ENCODE data around the gene PLCB4. TPM values are rescaled to one million over a fixed set of nuclear protein-coding genes. Genes with fewer than 3 reads are reported as not detected.

PLCB4 gene
- total RNA-seq, 1 donor from 2014 or later, result 53.3 TPM

DNA sequence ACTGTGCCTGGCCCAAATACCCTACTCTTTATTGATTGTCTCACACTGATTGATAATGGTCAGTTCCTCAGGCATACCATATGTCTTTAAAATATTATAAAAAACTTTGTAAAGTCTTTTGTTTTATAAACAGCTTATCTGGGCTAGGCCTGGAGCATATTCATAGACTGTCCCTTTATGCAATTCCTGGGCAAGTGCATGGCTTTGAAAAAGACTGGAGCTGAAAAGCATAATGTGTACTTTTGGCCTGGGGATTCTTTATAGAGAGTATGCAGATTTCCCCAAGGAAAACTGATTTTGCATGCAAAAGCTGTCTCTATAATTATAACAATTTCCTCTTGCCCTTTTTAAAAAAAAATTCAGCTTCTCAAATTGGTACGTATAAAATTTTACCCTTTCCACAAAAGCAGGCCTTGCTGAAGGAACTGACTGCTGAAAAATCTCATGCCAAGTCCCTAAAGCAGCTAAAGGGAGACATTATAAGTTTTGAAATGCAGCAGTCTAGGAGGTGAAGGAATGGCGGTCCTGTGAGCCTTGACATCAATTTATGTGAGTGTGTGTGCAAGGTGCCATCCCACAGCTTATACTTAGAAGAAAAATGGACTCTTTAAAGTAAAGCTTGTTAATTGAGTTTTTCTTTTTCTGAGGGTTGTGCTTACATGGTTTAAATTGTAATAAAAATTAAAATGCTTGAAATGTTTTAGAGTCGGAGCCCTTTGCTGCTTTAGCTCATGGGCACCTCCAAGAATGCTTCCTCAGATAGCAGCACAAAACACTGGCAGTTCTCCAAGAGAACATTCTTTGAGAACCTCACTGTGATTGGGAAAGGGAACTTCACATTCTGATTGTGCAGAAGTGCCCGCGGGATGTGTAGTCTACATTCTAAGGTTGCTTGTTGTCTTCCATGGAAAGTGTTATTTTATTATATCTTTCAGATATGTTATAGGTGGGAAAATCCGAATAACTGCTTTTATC lies 43.9 kb downstream of the PLCB4 start:
- peaks cover 4% of the 10 kb centered on the region for H3K36me3 Mint-ChIP-seq (ENCODE audit: low read depth)
- TF ChIP-seq, protein P1, sequence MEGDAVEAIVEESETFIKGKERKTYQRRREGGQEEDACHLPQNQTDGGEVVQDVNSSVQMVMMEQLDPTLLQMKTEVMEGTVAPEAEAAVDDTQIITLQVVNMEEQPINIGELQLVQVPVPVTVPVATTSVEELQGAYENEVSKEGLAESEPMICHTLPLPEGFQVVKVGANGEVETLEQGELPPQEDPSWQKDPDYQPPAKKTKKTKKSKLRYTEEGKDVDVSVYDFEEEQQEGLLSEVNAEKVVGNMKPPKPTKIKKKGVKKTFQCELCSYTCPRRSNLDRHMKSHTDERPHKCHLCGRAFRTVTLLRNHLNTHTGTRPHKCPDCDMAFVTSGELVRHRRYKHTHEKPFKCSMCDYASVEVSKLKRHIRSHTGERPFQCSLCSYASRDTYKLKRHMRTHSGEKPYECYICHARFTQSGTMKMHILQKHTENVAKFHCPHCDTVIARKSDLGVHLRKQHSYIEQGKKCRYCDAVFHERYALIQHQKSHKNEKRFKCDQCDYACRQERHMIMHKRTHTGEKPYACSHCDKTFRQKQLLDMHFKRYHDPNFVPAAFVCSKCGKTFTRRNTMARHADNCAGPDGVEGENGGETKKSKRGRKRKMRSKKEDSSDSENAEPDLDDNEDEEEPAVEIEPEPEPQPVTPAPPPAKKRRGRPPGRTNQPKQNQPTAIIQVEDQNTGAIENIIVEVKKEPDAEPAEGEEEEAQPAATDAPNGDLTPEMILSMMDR (conservative IDR thresholded peaks at IDR 0.05), result no peak
- no peak for DNase-seq (ENCODE audit: low read depth, low spot score)
- H3K27ac Mint-ChIP-seq (ENCODE audit: unreplicated experiment), result no peak overlapping the region
- no peaks in the 10 kb centered on the region for H3K27me3 Mint-ChIP-seq (ENCODE audit: low read depth)
- H3K4me3 Mint-ChIP-seq, result no peak overlapping the region
- H3K9me3 Mint-ChIP-seq, result no peaks in the 10 kb centered on the region
- H3K4me1 Mint-ChIP-seq, result peaks cover 17% of the 10 kb centered on the region

- Mint-ChIP-seq H3K27ac (ENCODE audit: unreplicated experiment) (no peak overlapping the region), H3K27me3 (ENCODE audit: low read depth) (no peaks in the 10 kb centered on the region), H3K4me3 (no peak overlapping the region), H3K4me1 (peaks cover 17% of the 10 kb centered on the region), H3K36me3 (ENCODE audit: low read depth) (peaks cover 4% of the 10 kb centered on the region), H3K9me3 (no peaks in the 10 kb centered on the region)
- DNase-seq (ENCODE audit: low read depth, low spot score), result no peak
- TF ChIP-seq, protein P1 (conservative IDR thresholded peaks at IDR 0.05), result no peak
Measured at GRCh38 chr20:9114709-9115108, 45.8 kb downstream of the PLCB4 start.

- TF ChIP-seq, protein P1 (conservative IDR thresholded peaks at IDR 0.05), result no peak
- no peak for DNase-seq (ENCODE audit: low read depth, low spot score)
- no peaks in the 10 kb centered on the region for H3K9me3 Mint-ChIP-seq
- H3K27ac Mint-ChIP-seq (ENCODE audit: unreplicated experiment), result no peak overlapping the region
- no peaks in the 10 kb centered on the region for H3K27me3 Mint-ChIP-seq (ENCODE audit: low read depth)
- peaks cover 4% of the 10 kb centered on the region for H3K36me3 Mint-ChIP-seq (ENCODE audit: low read depth)
- H3K4me3 Mint-ChIP-seq, result no peak overlapping the region
- H3K4me1 Mint-ChIP-seq, result peaks cover 23% of the 10 kb centered on the region
Measured at GRCh38 chr20:9117548-9117947, 48.7 kb downstream of the PLCB4 start.

DNA sequence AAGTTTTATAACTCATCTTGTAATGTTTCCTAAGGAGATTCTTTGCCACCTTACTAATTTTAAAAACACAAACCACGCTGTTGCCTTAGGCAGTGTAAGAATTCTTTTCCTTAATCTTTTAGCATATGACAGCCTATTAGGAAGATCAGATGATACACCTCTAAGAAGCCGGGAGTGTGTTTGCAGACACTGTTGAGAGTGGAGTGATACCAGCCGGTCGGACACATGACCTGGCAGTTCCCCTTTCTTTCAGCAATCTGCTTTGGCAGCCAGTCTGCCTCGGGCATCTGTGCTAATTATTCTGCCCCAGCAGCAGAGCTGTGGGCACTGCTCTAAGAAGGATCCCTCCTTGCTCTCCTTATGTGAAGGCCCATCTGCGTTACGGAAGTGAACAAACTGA lies 50.9 kb downstream of the PLCB4 start:
- Mint-ChIP-seq H3K27ac (ENCODE audit: unreplicated experiment) (no peak overlapping the region), H3K27me3 (ENCODE audit: low read depth) (no peaks in the 10 kb centered on the region), H3K9me3 (no peaks in the 10 kb centered on the region), H3K36me3 (ENCODE audit: low read depth) (peaks cover 4% of the 10 kb centered on the region), H3K4me3 (no peak overlapping the region), H3K4me1 (peaks cover 23% of the 10 kb centered on the region)
- no peak for DNase-seq (ENCODE audit: low read depth, low spot score)
- TF ChIP-seq, protein P1 (conservative IDR thresholded peaks at IDR 0.05), result no peak

DNA sequence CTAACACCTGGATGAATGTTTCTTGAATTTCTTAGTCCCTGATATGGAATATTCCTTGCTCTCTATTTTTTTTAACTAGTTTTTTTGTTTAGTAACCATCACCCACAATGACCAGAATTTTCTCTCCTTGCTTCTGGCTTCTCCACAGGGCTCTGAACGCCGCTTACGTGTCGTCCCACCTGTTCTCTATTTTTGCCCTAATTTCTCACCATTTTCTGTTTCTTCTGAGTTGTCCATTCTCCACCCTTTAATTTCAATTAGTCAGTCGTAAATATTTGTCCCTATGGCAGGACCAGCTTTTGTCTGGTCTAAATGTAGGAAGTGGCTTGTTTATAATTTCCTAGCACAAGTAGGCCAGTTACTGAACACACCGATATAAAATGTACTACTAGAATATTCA lies 52.3 kb downstream of the PLCB4 start:
- DNase-seq (ENCODE audit: low read depth, low spot score), result no peak
- no peaks in the 10 kb centered on the region for H3K9me3 Mint-ChIP-seq
- no peak overlapping the region for H3K27ac Mint-ChIP-seq (ENCODE audit: unreplicated experiment)
- H3K27me3 Mint-ChIP-seq (ENCODE audit: low read depth), result no peaks in the 10 kb centered on the region
- H3K4me3 Mint-ChIP-seq, result no peak overlapping the region
- peaks cover 26% of the 10 kb centered on the region for H3K4me1 Mint-ChIP-seq
- H3K36me3 Mint-ChIP-seq (ENCODE audit: low read depth), result peaks cover 4% of the 10 kb centered on the region
- TF ChIP-seq, protein P1 (conservative IDR thresholded peaks at IDR 0.05), result no peak

Data from neural crest cell (in vitro differentiated cells).